ENCODE data around the gene ANAPC15. TPM values are rescaled to one million over a fixed set of nuclear protein-coding genes. Genes with fewer than 3 reads are reported as not detected.

ANAPC15 gene
- total and polyA plus RNA-seq, 2 experiments from 2014 or later, result 52.1 to 117 TPM

DNA sequence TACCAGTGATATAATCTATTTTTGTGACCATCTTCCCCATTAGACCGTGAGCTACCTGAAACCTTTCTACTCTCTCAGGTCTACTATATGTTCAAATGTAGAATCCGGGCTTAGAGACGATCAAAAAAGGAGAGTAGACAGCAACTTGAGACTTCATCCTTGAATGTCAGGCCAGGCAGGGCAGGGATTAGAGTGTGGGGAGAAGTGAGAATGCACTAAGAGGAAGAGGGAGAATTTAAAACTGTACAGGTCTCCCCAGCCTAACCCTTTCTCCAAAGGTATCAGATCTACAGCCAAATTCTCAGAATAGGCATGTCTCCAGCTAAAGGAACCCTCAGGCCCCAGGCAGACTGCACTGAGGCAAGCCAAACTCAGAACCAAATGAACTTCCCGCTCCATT is 10.3 kb downstream of the ANAPC15 start:
- H3K4me1 Mint-ChIP-seq, result peaks cover 29% of the 10 kb centered on the region
- Histone ChIP-seq H3K4me1 (ENCODE audit: insufficient read depth) (peaks cover 6% of the 10 kb centered on the region; the same call in 1 of the 2 replicates), H3F3A (replicated peaks; ENCODE audit: low read depth) (peaks cover 9% of the 10 kb centered on the region; the same call in 1 of the 2 replicates), H3K4me3 (peak overlapping the region; percentile 99), H3K36me3 (ENCODE audit: insufficient read depth) (peaks cover 5% of the 10 kb centered on the region; the same call in 1 of the 2 replicates), H3K27ac (ENCODE audit: low read depth) (peak overlapping the region; percentile 88), H3K9me2 (ENCODE audit: insufficient read depth) (no peaks in the 10 kb centered on the region), H3K79me2 (replicated peaks; ENCODE audit: insufficient read depth) (peaks cover 29% of the 10 kb centered on the region), H3K27me3 (ENCODE audit: insufficient read depth) (no peaks in the 10 kb centered on the region), H3K4me2 (peak overlapping the region; percentile 96), H4K20me1 (replicated peaks; ENCODE audit: insufficient read depth) (peaks cover 3% of the 10 kb centered on the region), H2AFZ (no peak overlapping the region)
- no peak for DNase-seq (ENCODE audit: low spot score)
- peak overlapping the region; percentile 96 for H3K4me3 Mint-ChIP-seq
- TF ChIP-seq EZH2phosphoT487 (IDR thresholded peaks at IDR 0.05; ENCODE audit: unreplicated experiment), result no peak
- TF ChIP-seq CREB1 (CRISPR knock-in tag; IDR thresholded peaks at IDR 0.05; ENCODE audit: low read depth), result no peak
- no peak for TF ChIP-seq STAT1 (IDR thresholded peaks at IDR 0.05; ENCODE audit: unreplicated experiment)
- TF ChIP-seq, protein P1, sequence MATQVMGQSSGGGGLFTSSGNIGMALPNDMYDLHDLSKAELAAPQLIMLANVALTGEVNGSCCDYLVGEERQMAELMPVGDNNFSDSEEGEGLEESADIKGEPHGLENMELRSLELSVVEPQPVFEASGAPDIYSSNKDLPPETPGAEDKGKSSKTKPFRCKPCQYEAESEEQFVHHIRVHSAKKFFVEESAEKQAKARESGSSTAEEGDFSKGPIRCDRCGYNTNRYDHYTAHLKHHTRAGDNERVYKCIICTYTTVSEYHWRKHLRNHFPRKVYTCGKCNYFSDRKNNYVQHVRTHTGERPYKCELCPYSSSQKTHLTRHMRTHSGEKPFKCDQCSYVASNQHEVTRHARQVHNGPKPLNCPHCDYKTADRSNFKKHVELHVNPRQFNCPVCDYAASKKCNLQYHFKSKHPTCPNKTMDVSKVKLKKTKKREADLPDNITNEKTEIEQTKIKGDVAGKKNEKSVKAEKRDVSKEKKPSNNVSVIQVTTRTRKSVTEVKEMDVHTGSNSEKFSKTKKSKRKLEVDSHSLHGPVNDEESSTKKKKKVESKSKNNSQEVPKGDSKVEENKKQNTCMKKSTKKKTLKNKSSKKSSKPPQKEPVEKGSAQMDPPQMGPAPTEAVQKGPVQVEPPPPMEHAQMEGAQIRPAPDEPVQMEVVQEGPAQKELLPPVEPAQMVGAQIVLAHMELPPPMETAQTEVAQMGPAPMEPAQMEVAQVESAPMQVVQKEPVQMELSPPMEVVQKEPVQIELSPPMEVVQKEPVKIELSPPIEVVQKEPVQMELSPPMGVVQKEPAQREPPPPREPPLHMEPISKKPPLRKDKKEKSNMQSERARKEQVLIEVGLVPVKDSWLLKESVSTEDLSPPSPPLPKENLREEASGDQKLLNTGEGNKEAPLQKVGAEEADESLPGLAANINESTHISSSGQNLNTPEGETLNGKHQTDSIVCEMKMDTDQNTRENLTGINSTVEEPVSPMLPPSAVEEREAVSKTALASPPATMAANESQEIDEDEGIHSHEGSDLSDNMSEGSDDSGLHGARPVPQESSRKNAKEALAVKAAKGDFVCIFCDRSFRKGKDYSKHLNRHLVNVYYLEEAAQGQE (IDR thresholded peaks at IDR 0.05; ENCODE audit: unreplicated experiment), result no peak
- no peak for TF ChIP-seq ZNF331 (CRISPR knock-in tag; IDR thresholded peaks at IDR 0.05; ENCODE audit: low read depth)
- no peak for TF ChIP-seq ZNF114 (CRISPR knock-in tag; IDR thresholded peaks at IDR 0.05)
- no peak for TF ChIP-seq NANOG (IDR thresholded peaks at IDR 0.05; ENCODE audit: borderline replicate concordance)
- no peak for TF ChIP-seq JUNB (IDR thresholded peaks at IDR 0.05; ENCODE audit: unreplicated experiment)
- no peak for TF ChIP-seq POLR2AphosphoS5 (IDR thresholded peaks at IDR 0.05; ENCODE audit: low read depth)
- TF ChIP-seq, protein P2, sequence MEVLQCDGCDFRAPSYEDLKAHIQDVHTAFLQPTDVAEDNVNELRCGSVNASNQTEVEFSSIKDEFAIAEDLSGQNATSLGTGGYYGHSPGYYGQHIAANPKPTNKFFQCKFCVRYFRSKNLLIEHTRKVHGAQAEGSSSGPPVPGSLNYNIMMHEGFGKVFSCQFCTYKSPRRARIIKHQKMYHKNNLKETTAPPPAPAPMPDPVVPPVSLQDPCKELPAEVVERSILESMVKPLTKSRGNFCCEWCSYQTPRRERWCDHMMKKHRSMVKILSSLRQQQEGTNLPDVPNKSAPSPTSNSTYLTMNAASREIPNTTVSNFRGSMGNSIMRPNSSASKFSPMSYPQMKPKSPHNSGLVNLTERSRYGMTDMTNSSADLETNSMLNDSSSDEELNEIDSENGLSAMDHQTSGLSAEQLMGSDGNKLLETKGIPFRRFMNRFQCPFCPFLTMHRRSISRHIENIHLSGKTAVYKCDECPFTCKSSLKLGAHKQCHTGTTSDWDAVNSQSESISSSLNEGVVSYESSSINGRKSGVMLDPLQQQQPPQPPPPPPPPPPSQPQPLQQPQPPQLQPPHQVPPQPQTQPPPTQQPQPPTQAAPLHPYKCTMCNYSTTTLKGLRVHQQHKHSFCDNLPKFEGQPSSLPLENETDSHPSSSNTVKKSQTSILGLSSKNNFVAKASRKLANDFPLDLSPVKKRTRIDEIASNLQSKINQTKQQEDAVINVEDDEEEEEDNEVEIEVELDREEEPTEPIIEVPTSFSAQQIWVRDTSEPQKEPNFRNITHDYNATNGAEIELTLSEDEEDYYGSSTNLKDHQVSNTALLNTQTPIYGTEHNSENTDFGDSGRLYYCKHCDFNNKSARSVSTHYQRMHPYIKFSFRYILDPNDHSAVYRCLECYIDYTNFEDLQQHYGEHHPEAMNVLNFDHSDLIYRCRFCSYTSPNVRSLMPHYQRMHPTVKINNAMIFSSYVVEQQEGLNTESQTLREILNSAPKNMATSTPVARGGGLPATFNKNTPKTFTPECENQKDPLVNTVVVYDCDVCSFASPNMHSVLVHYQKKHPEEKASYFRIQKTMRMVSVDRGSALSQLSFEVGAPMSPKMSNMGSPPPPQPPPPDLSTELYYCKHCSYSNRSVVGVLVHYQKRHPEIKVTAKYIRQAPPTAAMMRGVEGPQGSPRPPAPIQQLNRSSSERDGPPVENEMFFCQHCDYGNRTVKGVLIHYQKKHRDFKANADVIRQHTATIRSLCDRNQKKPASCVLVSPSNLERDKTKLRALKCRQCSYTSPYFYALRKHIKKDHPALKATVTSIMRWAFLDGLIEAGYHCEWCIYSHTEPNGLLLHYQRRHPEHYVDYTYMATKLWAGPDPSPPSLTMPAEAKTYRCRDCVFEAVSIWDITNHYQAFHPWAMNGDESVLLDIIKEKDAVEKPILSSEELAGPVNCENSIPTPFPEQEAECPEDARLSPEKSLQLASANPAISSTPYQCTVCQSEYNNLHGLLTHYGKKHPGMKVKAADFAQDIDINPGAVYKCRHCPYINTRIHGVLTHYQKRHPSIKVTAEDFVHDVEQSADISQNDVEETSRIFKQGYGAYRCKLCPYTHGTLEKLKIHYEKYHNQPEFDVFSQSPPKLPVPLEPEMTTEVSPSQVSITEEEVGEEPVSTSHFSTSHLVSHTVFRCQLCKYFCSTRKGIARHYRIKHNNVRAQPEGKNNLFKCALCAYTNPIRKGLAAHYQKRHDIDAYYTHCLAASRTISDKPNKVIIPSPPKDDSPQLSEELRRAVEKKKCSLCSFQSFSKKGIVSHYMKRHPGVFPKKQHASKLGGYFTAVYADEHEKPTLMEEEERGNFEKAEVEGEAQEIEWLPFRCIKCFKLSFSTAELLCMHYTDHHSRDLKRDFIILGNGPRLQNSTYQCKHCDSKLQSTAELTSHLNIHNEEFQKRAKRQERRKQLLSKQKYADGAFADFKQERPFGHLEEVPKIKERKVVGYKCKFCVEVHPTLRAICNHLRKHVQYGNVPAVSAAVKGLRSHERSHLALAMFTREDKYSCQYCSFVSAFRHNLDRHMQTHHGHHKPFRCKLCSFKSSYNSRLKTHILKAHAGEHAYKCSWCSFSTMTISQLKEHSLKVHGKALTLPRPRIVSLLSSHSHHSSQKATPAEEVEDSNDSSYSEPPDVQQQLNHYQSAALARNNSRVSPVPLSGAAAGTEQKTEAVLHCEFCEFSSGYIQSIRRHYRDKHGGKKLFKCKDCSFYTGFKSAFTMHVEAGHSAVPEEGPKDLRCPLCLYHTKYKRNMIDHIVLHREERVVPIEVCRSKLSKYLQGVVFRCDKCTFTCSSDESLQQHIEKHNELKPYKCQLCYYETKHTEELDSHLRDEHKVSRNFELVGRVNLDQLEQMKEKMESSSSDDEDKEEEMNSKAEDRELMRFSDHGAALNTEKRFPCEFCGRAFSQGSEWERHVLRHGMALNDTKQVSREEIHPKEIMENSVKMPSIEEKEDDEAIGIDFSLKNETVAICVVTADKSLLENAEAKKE (CRISPR knock-in tag; IDR thresholded peaks at IDR 0.05), result no peak
- TF ChIP-seq, protein P3, sequence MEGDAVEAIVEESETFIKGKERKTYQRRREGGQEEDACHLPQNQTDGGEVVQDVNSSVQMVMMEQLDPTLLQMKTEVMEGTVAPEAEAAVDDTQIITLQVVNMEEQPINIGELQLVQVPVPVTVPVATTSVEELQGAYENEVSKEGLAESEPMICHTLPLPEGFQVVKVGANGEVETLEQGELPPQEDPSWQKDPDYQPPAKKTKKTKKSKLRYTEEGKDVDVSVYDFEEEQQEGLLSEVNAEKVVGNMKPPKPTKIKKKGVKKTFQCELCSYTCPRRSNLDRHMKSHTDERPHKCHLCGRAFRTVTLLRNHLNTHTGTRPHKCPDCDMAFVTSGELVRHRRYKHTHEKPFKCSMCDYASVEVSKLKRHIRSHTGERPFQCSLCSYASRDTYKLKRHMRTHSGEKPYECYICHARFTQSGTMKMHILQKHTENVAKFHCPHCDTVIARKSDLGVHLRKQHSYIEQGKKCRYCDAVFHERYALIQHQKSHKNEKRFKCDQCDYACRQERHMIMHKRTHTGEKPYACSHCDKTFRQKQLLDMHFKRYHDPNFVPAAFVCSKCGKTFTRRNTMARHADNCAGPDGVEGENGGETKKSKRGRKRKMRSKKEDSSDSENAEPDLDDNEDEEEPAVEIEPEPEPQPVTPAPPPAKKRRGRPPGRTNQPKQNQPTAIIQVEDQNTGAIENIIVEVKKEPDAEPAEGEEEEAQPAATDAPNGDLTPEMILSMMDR (conservative IDR thresholded peaks at IDR 0.05; ENCODE audit: low read depth in 2 of 2), result no peak
- TF ChIP-seq, protein P4, sequence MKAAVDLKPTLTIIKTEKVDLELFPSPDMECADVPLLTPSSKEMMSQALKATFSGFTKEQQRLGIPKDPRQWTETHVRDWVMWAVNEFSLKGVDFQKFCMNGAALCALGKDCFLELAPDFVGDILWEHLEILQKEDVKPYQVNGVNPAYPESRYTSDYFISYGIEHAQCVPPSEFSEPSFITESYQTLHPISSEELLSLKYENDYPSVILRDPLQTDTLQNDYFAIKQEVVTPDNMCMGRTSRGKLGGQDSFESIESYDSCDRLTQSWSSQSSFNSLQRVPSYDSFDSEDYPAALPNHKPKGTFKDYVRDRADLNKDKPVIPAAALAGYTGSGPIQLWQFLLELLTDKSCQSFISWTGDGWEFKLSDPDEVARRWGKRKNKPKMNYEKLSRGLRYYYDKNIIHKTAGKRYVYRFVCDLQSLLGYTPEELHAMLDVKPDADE (IDR thresholded peaks at IDR 0.05), result no peak
- TF ChIP-seq EZH2 (IDR thresholded peaks at IDR 0.05; ENCODE audit: low read depth, unreplicated experiment), result no peak
- no peak for ATAC-seq
- peak overlapping the region; percentile 97 for H3K27ac Mint-ChIP-seq
- no peaks in the 10 kb centered on the region; the same call in 1 of the 3 replicates for H3K9me3 Mint-ChIP-seq
- H3K27me3 Mint-ChIP-seq (ENCODE audit: insufficient read depth, low read depth, poor library complexity), result peaks cover 14% of the 10 kb centered on the region
- peaks cover 39% of the 10 kb centered on the region for H3K36me3 Mint-ChIP-seq (ENCODE audit: low read depth)

All from GM23338 (cell line).